Activated gamma-delta T cell treated with Interleukin-2 at 50 U/mL for 16 hours (primary cell): ENCODE measurements around the gene ABCC1.

Experiments
- DNase-seq: peaks from one replicate; pipeline ENCODE4 v3.0.0-alpha.2; 2020

Gene ABCC1

DNA sequence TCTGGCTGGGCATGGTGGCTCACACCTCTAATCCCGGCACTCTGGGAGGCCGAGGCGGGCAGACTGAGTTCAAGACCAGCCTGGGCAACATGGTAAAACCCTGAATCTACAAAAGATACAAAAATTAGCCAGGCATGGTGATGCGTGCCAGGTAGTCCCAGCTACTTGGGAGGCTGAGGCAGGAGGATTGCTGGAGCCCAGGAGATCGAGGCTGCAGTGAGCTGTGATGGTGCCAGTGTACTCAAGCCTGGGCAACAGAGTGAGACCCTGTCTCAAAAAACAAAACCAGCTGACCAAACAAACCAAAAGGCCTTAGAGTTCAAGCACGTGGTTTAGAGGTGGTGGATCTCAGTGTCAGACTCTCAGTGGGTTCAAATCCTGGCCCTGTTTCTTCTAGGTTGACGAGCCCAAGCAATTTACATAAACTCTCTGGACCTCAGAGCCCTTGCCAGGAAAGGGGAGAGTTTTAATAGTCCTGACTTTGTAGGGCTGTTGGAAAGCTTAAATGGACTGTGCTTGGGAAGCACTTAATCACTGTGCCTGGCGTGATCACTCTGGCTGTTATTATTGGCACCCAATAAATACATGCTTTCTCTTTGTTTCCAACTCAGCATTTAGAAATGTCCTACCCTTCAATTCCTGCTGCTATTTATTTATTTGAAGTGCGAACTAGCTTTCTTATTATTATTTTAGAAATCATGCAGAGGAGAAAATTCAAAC lies 44.7 kb downstream of the ABCC1 start:
- DNase-seq: no peak

DNA sequence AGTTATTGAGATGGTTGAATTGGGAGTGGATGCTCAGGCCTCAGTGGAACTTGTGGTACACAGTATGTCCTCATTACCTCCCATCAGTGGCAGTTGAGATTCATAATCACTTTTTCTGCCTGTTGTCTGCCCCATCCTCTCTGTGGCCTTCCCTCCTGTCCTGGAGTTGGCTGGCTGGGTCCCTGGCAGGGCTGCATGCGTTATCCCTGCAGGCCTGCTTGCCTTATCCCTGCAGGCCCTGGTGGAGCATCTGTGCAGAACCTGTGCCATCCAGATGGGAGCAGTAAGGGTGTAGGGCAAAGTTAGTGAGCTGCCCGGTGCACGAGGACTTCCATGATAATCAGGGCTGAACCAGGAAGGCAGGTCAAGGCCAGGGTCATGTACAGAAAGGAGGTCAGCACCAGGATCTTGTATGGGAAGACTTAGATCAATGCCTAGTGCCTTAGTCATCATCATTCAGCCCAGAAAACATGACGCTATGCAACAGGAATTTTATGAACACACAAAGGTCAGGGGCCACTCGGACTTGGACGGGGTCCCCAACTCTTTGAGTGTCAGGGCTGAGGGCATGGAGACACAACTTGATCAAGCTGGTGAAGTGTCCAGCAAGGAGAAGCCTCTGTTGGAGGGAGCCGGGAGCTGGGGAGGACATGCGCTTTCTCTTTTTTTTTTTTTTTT lies 47.2 kb downstream of the ABCC1 start:
- no peak for DNase-seq

DNA sequence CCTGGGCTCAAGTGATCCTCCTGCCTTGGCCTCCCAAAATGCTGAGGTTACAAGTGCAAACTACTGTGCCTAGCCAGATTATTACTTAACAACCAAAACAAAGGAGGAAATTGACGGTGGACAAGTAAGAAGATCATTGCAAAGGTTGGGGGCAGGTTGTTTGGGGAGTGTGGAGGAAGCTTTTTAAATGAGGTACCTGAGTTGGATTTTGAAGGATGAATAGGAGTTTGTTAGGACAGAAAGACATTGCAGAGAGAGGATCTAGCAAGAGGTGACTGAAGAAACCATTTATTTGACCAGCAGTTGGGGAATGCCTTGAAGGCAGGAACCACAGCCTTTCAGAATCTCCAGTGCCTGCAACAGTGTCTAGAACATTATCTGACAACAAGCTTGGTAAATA lies 51.3 kb downstream of the ABCC1 start:
- no peak for DNase-seq

DNA sequence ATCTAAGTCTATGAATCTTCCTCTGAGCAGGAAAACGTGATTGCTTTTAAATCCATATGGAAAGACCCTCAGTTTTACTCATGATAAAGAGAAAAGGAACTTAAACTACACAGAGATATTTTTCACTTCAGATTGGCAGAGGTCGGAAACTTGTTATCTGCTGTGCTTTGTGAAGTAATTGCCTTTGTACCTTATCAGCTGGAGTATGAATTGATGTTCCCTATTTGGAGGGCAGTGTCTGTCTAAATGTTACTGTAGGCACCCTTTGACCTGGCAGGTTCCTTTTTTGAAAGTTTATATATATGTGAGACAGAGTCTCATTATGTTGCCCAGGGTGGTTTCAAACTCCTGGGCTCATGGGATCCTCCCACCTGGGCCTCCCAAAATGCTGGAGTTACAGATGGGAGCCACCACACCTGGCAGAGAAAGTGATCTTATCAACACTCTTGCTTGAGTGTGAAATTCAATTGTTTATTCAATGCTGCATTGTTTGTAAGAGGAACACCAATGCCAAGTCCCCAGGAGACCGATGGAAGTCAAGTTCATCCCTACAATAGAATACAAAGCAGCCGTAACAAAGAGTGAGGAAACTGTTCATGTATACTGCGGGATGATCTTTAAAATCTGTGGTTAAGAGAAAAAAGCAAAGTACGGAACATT lies 52.3 kb downstream of the ABCC1 start:
- DNase-seq: no peak

DNA sequence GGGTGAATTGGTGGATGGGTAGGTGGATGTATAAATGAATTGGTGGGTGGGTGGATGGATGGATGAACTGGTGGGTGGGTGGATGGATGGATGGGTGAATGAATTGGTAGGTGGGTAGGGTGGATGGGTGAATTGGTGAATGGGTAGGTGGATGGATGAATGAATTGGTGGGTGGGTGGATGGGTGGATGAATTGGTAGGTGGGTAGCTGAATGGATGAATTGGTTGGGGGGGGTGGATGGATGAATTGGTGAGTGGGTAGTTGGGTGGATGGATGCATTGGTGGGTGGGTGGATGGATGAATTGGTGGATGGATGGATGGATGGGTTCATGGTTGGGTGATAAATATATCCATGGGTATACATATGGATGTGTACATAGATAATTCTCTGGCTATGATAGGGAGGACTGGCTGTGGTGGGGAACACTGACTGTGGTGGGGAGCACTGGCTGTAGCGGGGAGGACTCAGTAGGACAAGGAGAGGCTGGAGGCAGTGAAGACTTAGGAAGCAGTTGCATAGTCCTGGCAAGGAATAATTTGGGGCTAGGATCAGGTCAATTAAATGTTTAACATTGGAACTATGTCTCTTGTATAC lies 54.4 kb downstream of the ABCC1 start:
- DNase-seq: no peak

DNA sequence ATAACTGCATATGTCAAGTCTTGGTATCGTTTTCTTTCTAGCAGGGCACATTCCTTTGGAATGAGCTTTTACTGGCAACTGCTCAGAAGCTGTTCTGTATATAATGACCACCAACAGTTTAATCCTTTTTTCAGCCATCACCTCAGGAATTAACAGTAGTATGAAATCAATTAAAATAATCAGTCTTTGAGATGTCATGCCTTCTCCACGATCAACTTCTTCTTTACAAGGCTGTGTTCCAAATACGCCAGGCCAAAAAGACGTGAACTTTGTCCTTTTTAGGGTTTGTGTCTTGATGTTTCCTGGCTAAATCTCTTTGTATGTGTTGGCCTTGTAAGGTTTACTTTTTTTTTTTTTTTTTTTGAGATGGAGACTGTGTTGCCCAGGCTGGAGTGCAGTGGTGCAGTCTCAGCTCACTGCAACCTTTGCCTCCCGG lies 54.9 kb downstream of the ABCC1 start:
- DNase-seq: no peak

DNA sequence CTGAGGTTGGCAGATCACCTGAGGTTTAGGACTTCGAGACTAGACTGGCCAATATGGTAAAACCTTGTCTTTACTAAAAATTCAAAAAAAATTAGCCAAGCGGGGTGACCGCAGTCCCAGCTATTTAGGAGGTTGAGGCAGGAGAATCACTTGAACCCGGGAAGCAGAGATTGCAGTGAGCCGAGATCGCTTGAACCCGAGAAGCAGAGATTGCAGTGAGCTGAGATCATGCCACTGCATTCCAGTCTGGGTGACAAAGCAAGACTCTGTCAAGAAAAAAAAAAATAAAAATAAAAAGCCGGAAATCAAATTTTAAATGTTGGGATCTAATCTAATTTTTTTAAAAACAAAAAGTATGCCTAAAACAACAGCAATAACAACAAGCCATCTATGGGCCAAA lies 56.3 kb downstream of the ABCC1 start:
- DNase-seq: no peak

DNA sequence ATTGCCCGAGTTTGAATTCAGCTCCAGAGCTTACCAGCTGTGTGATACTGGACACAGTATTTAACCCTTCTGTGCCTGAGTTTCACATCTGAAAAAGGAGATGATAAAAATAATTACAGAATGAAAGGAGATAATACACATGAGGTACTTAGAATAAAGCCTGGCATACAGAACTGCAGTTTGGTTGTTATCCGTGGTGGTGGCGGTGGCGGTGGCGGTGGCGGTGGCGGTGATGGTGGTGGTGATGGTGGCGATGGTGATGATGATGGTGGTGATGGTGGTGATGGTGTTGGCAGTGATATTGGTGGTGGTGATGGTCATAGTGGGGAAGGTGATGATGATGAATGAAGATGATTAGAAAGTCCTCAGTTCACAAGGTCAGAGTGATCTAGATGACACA lies 57.2 kb downstream of the ABCC1 start:
- no peak for DNase-seq

DNA sequence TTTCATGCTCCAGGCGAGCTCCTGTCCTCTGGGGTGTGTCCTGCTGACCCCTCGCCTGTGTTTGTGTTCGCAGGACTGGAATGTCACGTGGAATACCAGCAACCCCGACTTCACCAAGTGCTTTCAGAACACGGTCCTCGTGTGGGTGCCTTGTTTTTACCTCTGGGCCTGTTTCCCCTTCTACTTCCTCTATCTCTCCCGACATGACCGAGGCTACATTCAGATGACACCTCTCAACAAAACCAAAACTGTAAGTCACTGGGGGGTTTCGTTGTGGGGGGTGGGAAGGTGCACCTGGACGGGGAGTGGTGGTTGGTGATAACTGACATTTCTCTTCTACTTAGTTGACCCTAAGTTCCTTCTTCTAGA lies 58.3 kb downstream of the ABCC1 start:
- DNase-seq: no peak

DNA sequence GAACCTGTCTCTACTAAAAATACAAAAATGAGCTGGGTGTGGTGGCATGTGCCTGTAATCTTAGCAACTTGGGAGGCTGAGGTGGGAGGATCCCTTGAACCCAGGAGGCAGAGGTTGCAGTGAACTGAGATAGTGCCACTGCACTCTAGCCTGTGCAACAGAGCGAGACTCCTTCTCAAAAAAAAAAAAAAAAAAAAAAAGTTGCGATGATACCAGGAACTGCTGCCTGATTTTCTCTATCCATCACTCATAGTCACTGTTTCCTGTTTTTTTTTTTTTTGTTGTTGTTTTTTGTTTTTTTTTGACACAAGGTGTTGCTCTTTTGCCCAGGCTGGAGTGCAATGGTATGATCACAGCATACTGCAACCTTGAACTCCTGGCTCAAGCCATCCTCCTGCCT lies 59.2 kb downstream of the ABCC1 start:
- no peak for DNase-seq

DNA sequence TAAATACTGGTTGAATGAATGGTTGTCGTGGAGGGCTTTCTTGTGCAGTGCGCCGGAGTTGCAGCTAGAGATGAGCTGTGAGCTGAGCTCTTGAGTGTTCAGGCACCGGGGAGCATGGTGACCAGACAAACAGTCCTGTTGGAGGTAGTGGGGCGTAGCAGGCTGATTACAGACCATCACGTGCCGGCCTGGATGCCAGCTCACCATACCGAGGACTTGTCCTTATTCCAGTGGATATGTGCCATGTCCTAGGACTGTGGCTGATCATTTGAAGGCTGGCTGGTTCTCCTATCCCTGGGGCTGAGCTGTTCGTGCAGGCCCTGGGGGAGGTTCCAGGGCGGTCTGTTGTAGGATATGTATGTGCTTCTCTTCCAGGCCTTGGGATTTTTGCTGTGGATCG lies 60.0 kb downstream of the ABCC1 start:
- DNase-seq: no peak

DNA sequence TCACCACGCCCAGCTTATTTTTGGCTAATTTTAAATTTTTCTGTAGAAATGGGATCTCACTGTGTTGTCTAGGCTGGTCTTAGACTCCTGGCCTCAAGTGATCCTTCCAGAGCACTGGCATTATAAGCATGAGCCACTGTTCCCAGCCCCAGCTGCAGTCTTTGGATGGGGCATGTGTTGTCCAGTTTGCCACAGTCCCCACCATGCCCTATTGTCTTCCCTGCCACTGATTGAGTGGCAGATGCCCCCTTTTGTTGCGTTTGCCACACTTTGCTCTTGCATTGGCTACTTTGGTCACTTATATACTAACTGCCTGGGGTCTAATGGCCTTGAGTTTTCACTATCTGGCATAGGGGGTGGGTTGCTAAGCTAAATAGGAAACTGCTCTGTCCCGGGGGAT lies 60.8 kb downstream of the ABCC1 start:
- no peak for DNase-seq

DNA sequence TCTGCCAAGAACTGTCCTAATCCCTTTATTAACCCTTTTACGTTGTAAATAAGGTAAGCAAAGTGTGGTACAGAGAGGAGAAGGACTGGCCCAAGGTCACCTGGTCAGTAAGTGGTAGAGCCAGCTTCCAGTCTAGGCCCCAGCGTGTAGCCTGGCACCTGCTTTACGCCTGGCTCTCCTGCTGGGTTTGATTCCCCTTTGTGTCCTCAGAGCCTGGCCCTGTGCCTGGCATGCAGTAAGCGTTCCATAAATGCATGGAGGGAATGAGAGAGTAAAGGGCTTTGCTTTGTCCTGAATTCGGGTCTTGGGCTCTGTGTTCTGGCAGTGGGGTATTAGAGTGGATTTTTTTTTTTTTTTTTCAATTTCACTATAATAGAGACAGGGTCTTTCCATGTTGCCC lies 62.7 kb downstream of the ABCC1 start:
- no peak for DNase-seq

DNA sequence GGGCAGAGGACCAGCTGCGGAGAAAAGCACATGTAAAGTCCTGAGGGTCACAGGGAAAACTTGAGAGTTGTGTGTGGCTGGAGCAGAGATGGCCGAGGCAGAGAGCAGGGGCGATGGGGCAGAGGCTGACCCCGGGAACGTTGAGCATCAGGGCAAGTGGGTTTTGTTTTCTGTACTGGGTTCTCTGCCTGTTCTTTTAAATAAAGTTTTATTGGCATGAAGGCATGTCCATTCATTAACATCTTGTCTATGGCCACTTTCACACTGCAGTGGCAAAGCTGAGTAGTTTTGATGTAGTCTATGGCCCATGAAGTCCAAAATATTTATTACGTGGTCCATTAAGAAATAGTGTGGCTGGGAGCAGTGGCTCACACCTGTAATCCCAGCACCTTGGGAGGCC lies 64.4 kb downstream of the ABCC1 start:
- no peak for DNase-seq

DNA sequence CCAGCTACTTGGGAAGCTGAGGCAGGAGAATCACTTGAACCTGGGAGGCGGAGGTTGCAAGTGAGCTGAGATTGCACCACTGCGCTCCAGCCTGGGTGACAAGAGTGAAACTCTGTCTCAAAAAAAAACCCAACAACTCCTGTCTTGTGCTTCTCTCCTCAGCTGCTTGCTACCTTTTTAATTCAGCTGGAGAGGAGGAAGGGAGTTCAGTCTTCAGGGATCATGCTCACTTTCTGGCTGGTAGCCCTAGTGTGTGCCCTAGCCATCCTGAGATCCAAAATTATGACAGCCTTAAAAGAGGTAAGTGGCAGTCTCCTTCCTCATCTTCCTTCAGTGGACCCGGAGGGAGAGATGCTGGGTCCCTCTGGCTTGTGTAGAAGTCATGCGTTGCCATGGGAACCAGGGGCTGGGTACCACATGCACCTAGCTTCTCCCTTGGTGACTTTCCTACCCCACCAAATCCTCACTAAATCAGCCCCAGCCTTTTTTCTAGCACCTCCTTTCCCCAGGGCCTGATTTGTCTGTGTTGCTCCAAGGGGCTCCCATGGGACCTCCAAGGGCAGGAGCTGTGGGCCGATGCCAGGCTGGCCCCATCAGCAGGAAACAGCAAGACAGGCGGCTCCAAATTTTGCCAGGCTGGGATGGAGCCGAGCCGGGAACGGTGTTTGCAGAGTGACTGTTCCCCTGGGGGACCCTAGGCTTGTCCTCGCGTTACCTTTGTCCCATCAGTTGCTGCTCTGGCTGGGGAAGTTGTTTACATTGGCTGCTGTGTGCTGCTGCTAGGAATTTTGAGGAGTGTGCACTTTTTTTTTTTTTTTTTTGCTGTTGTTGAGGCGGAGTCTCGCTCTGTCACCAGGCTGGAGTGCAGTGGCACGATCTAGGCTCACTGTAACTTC lies 65.2 kb downstream of the ABCC1 start:
- DNase-seq: no peak

DNA sequence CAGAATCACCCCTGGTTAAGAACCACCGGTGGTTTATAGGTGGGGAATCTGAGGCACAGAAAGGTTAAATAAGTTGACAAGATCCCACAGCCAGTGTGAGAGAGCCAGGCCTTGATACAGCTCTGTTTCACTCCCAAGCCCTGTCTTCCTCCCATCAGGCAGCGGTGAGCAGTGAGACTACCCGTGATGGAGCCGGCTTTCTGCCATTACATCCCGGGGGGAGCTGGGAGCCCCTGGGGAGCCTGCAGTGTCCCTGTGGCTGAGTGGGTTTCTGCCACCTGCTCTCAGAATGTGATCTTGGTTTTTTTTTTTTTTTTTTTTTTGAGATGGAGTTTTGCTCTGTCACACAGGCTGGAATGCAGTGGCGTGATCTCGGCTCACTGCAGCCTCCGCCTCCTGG lies 66.4 kb downstream of the ABCC1 start:
- DNase-seq: no peak

DNA sequence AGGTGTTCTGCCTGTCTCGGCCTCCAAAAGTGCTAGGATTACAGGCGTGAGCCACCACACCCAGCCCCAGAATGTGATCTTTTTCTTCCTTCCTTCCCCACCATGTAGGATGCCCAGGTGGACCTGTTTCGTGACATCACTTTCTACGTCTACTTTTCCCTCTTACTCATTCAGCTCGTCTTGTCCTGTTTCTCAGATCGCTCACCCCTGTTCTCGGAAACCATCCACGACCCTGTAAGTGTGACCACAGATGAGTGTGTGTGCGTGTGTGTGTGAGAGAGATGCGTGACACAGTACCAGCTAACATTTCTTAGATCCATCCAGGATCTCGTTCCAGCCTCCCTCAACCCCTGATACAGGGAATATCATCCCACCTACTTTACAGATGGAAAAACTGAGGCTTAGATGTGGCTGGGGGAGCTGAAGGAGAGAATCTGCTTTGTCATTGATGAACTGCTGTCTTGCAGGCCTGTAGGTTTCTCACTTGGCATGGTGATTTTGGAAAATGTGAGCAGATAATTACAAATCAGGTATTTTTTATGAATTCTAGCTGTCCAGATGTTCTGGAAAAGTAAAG lies 67.1 kb downstream of the ABCC1 start:
- no peak for DNase-seq

DNA sequence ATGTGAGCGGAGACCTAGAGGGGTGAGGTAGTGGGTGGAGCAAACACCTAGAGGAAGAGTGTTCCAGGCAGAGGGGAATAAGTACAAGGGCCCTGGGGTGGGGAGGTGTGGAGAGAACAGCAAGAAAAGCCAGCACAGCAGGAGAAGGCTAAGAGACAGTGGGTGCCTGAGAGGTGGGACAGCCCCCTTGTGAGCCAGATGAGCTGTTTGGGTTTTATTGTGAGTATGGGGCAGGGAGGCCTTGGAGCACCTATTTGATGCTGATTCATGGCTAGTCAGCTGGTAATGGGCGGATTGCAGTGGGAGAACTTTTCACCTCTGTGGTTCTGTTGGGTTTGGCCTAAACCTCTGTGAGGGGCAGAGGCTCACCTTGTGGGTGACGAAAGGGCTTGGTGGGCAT lies 68.4 kb downstream of the ABCC1 start:
- no peak for DNase-seq

DNA sequence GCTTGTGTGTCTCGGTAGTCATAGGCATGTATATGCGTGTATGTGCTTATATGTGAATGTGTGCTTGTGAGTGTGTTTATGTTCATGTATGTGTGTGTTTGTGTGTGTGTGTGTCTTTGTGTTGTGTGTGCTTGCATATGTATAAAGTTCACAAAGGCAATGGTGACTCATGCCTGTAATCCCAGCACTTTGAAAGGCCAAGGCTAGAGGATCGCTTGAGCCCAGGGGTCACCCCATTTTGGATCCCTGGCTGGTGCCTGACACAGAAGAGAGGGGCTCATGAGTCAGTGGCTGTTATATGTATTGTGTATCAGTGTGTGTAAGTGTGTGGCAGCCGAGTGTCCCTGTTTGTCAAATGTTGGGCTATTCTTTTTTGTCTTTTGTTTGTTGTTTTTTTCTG lies 69.3 kb downstream of the ABCC1 start:
- no peak for DNase-seq

DNA sequence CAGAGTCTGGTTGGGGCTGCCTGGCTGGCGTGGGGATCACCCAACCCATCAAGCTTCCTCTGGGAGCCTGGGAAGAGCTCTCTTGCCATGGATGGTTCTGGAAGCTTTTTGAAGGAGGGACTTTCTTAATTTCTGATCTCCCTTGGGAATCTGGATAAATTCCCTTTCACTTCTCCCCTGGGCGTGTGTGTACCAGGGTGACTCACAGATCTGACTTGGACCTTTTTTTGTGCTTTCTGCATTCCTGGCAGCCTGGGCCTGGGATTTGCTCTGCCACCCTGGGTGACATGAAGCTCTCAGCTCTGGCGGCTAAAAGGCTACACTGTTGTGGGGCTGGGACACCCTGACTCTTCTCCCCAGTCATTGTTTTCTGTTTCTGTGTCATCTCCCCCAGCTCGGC lies 70.1 kb downstream of the ABCC1 start:
- no peak for DNase-seq

DNA sequence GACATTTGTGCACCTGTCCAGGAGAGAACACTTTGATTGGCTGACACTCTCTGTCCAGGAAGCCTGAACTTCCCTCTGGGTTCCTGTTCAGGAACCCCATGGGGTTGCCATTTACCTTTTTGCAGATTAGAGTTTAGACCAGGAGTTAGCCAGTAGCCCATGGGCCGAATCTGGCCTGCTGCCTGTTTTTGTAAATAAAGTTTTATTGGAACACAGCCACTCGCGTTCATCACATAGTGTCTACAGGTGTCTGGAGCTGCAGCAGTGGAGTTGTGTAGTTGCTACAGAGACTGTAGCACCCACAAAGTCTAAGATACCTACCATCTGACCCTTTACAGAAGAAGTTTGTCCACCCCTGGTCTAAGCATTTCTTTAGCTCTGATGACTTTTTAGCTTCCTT lies 70.9 kb downstream of the ABCC1 start:
- DNase-seq: no peak

DNA sequence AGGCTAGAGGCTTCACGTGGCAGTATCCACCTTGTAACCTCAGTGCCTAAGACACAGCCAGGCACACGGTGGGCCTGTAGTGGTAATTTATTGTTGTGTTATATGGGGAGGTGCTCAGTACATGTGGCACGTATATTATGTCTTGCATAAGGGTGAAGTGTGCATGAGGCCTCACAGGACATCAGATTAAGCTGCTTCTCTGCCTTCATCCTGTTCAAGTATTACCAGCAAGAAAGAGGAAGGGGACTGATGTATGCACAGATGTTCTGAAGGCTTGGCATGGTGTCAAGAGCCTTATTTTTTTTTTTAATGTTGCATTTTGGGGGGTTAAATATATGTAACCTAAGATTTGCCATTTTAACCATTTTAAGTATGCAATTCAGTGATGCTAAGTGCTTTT lies 71.6 kb downstream of the ABCC1 start:
- DNase-seq: no peak

DNA sequence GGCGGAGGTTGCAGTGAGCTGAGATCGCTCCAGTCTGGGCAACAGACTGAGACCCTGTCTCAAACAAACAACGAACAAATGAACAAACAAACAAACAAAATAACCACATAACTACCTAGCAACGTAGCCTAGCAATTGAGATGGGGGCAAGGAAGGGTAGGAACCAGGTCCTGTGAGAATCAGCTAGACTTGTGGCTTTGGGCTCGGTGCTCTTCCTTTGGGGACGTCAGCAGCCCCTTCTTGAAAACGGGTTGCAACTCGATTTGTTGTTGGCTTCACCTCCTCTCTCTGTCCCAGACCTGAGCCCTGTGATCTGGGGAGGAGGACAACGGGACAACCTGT lies 72.2 kb downstream of the ABCC1 start:
- no peak for DNase-seq
